ENCODE measurements around the gene STIM1.

Gene STIM1

DNA sequence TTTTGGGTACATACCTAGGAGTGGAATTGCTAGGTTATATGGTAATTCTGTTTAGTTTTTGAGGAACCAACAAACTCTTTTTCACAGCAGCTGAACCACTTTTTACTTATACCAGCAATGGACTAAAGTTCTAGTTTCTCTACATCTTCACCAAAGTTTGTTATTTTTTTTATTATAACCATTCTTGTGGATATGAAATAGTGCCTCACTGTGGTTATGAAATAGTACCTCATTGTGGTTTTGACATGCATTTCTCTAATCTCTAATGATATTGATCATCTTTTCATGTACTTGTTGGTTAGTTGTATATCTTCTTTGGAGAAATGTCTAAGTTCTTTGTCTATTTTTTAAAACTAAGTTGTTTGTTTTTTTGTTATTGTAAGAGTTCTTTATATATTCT lies 27.2 kb downstream of the STIM1 start:
- no peak for ATAC-seq

DNA sequence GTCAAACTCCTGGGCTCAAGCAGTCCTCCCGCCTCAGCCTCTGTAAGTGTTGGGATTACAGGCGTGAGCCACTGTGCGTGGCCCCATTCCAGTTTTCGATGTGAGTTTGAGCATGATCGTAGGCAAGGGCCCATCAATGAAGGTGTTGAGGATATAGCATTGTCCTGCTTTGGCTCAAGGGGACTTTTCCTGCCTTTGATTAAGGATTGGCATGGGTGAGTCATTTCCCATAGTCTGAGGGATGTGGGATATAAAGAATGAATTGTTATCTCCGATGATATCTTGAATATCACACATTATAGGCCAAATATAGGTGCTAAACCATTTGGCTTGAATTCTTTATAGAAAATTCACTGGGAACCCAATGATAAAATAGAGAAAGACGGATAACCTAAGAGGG lies 30.4 kb downstream of the STIM1 start:
- no peak for TF ChIP-seq ZFP30 (CRISPR knock-in tag; IDR thresholded peaks at IDR 0.05)
- TF ChIP-seq ZNF565 (CRISPR knock-in tag; conservative IDR thresholded peaks at IDR 0.05; ENCODE audit: low read depth), result no peak
- TF ChIP-seq OSR1 (CRISPR knock-in tag; IDR thresholded peaks at IDR 0.05), result no peak
- TF ChIP-seq, protein P1, sequence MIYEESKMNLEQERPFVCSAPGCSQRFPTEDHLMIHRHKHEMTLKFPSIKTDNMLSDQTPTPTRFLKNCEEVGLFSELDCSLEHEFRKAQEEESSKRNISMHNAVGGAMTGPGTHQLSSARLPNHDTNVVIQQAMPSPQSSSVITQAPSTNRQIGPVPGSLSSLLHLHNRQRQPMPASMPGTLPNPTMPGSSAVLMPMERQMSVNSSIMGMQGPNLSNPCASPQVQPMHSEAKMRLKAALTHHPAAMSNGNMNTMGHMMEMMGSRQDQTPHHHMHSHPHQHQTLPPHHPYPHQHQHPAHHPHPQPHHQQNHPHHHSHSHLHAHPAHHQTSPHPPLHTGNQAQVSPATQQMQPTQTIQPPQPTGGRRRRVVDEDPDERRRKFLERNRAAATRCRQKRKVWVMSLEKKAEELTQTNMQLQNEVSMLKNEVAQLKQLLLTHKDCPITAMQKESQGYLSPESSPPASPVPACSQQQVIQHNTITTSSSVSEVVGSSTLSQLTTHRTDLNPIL (CRISPR knock-in tag; IDR thresholded peaks at IDR 0.05; ENCODE audit: low read depth), result no peak
- TF ChIP-seq, protein P2, sequence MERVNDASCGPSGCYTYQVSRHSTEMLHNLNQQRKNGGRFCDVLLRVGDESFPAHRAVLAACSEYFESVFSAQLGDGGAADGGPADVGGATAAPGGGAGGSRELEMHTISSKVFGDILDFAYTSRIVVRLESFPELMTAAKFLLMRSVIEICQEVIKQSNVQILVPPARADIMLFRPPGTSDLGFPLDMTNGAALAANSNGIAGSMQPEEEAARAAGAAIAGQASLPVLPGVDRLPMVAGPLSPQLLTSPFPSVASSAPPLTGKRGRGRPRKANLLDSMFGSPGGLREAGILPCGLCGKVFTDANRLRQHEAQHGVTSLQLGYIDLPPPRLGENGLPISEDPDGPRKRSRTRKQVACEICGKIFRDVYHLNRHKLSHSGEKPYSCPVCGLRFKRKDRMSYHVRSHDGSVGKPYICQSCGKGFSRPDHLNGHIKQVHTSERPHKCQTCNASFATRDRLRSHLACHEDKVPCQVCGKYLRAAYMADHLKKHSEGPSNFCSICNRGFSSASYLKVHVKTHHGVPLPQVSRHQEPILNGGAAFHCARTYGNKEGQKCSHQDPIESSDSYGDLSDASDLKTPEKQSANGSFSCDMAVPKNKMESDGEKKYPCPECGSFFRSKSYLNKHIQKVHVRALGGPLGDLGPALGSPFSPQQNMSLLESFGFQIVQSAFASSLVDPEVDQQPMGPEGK (CRISPR knock-in tag; IDR thresholded peaks at IDR 0.05; ENCODE audit: borderline replicate concordance), result no peak
- TF ChIP-seq, protein P3, sequence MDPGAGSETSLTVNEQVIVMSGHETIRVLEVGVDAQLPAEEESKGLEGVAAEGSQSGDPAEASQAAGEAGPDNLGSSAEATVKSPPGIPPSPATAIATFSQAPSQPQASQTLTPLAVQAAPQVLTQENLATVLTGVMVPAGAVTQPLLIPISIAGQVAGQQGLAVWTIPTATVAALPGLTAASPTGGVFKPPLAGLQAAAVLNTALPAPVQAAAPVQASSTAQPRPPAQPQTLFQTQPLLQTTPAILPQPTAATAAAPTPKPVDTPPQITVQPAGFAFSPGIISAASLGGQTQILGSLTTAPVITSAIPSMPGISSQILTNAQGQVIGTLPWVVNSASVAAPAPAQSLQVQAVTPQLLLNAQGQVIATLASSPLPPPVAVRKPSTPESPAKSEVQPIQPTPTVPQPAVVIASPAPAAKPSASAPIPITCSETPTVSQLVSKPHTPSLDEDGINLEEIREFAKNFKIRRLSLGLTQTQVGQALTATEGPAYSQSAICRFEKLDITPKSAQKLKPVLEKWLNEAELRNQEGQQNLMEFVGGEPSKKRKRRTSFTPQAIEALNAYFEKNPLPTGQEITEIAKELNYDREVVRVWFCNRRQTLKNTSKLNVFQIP (CRISPR knock-in tag; IDR thresholded peaks at IDR 0.05; ENCODE audit: borderline replicate concordance, low read depth), result no peak
- TF ChIP-seq PPARA (CRISPR knock-in tag; IDR thresholded peaks at IDR 0.05; ENCODE audit: borderline replicate concordance), result no peak
- no peak for TF ChIP-seq ARNTL (CRISPR knock-in tag; IDR thresholded peaks at IDR 0.05; ENCODE audit: borderline replicate concordance, low read depth)
- no peak for TF ChIP-seq ZC3H10 (CRISPR knock-in tag; IDR thresholded peaks at IDR 0.05)
- TF ChIP-seq ZFP3 (CRISPR knock-in tag; IDR thresholded peaks at IDR 0.05), result no peak
- no peak for TF ChIP-seq GLIS3 (CRISPR knock-in tag; IDR thresholded peaks at IDR 0.05)
- TF ChIP-seq ZNF8 (CRISPR knock-in tag; IDR thresholded peaks at IDR 0.05), result no peak
- no peak for TF ChIP-seq RARB (CRISPR knock-in tag; IDR thresholded peaks at IDR 0.05)
- TF ChIP-seq, protein P4, sequence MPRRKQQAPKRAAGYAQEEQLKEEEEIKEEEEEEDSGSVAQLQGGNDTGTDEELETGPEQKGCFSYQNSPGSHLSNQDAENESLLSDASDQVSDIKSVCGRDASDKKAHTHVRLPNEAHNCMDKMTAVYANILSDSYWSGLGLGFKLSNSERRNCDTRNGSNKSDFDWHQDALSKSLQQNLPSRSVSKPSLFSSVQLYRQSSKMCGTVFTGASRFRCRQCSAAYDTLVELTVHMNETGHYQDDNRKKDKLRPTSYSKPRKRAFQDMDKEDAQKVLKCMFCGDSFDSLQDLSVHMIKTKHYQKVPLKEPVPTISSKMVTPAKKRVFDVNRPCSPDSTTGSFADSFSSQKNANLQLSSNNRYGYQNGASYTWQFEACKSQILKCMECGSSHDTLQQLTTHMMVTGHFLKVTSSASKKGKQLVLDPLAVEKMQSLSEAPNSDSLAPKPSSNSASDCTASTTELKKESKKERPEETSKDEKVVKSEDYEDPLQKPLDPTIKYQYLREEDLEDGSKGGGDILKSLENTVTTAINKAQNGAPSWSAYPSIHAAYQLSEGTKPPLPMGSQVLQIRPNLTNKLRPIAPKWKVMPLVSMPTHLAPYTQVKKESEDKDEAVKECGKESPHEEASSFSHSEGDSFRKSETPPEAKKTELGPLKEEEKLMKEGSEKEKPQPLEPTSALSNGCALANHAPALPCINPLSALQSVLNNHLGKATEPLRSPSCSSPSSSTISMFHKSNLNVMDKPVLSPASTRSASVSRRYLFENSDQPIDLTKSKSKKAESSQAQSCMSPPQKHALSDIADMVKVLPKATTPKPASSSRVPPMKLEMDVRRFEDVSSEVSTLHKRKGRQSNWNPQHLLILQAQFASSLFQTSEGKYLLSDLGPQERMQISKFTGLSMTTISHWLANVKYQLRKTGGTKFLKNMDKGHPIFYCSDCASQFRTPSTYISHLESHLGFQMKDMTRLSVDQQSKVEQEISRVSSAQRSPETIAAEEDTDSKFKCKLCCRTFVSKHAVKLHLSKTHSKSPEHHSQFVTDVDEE (CRISPR knock-in tag; IDR thresholded peaks at IDR 0.05), result no peak
- ATAC-seq, result no peak

More for the DNA sequence above, 27.2 kb downstream of the STIM1 start:
- TF ChIP-seq, protein P2 (CRISPR knock-in tag; IDR thresholded peaks at IDR 0.05; ENCODE audit: borderline replicate concordance), result no peak
- TF ChIP-seq ESRRG (CRISPR knock-in tag; IDR thresholded peaks at IDR 0.05) (no peak), ZC3H10 (CRISPR knock-in tag; IDR thresholded peaks at IDR 0.05) (no peak), PPARA (CRISPR knock-in tag; IDR thresholded peaks at IDR 0.05; ENCODE audit: borderline replicate concordance) (no peak), SNAI2 (CRISPR knock-in tag; IDR thresholded peaks at IDR 0.05) (no peak)
- TF ChIP-seq, protein P3 (CRISPR knock-in tag; IDR thresholded peaks at IDR 0.05; ENCODE audit: borderline replicate concordance, low read depth), result no peak

DNA sequence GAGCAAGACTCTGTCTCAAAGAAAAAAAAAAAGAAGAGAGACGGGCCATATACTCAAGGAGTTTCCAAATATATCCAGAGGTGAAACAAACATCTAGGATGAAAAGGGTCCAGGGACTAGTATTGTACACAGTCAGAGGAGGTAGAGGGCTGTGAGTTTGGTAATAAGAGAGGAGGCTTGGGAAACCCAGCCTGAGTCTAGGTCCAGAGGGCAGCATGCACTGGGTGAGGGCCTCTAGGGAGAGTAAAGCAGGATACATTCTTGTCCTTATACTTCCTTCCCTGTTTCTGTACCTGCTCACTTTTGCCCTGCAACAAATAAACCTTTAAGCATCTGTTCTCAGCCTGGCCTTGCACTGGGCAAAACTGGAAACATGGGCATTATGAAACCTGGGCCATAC lies 31.5 kb downstream of the STIM1 start:
- ATAC-seq, result no peak
- TF ChIP-seq ISL1 (CRISPR knock-in tag; IDR thresholded peaks at IDR 0.05), result no peak
- TF ChIP-seq BACH2 (CRISPR knock-in tag; IDR thresholded peaks at IDR 0.05; ENCODE audit: borderline replicate concordance), result no peak
- no peak for TF ChIP-seq ZC3H10 (CRISPR knock-in tag; IDR thresholded peaks at IDR 0.05)
- no peak for TF ChIP-seq ZFP3 (CRISPR knock-in tag; IDR thresholded peaks at IDR 0.05)
- TF ChIP-seq GLIS3 (CRISPR knock-in tag; IDR thresholded peaks at IDR 0.05), result no peak
- TF ChIP-seq SNAI2 (CRISPR knock-in tag; IDR thresholded peaks at IDR 0.05), result no peak
- no peak for TF ChIP-seq ARNTL (CRISPR knock-in tag; IDR thresholded peaks at IDR 0.05; ENCODE audit: borderline replicate concordance, low read depth)
- TF ChIP-seq TCF4 (CRISPR knock-in tag; IDR thresholded peaks at IDR 0.05; ENCODE audit: borderline replicate concordance), result no peak
- TF ChIP-seq, protein P5, sequence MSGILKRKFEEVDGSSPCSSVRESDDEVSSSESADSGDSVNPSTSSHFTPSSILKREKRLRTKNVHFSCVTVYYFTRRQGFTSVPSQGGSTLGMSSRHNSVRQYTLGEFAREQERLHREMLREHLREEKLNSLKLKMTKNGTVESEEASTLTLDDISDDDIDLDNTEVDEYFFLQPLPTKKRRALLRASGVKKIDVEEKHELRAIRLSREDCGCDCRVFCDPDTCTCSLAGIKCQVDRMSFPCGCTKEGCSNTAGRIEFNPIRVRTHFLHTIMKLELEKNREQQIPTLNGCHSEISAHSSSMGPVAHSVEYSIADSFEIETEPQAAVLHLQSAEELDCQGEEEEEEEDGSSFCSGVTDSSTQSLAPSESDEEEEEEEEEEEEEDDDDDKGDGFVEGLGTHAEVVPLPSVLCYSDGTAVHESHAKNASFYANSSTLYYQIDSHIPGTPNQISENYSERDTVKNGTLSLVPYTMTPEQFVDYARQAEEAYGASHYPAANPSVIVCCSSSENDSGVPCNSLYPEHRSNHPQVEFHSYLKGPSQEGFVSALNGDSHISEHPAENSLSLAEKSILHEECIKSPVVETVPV (CRISPR knock-in tag; IDR thresholded peaks at IDR 0.05), result no peak
- TF ChIP-seq, protein P4 (CRISPR knock-in tag; IDR thresholded peaks at IDR 0.05), result no peak
- TF ChIP-seq PPARA (CRISPR knock-in tag; IDR thresholded peaks at IDR 0.05; ENCODE audit: borderline replicate concordance), result no peak

Data from SK-N-SH treated with all-trans-retinoic acid at 6 μM for 48 hours (cell line).